Mucosa of descending colon (tissue), 3 donors: ENCODE results near the gene PEPD. TPM values are rescaled to one million over a fixed set of nuclear protein-coding genes. Genes with fewer than 3 reads are reported as not detected.

Experiments
- ATAC-seq: fragments of 200-7000 bp; cut with Tn5 transposase; one replicate; pipeline ENCODE4 v1.9.1; 2020; ENCODE audit warnings: mild to moderate bottlenecking, moderate library complexity
- DNase-seq, 3 donors: peaks; one replicate each; pipeline ENCODE4 v3.0.0-alpha.2; 2020
- H3K36me3 ChIP-seq: fragments of 200-600 bp; one replicate; pipeline ENCODE4 v1.8.0; 2021; ENCODE audit warnings: low read depth, mild to moderate bottlenecking
- H3K4me1 ChIP-seq: fragments of 200-600 bp; one replicate; pipeline ENCODE4 v1.8.0; 2021; ENCODE audit warnings: low read depth, mild to moderate bottlenecking
- H3K4me3 ChIP-seq: fragments of 200-600 bp; one replicate; pipeline ENCODE4 v1.8.0; 2021; ENCODE audit warnings: mild to moderate bottlenecking
- H3K9me3 ChIP-seq: fragments of 200-600 bp; one replicate; pipeline ENCODE4 v1.8.0; 2021; ENCODE audit warnings: mild to moderate bottlenecking
- CTCF ChIP-seq: fragments of 200-600 bp; IDR thresholded peaks from one replicate; pipeline ENCODE4 v1.8.0; 2022; ENCODE audit warnings: antibody characterized with exemption, mild to moderate bottlenecking
- intact Hi-C, 2 donors: fragments of 100-400 bp; cut with DNase I in 1 of 2; cut with micrococcal nuclease in 1 of 2; formaldehyde crosslinking; loops; one replicate each; pipeline versions ENCODE4 v1.11.0 to v1.11.1; 2022; cut with DNase I, micrococcal nuclease
- total RNA-seq, 3 donors: library from RNA; stranded (reverse); fragmentation: NEBNext Ultra II Directional in 2 of 3; extraction: Animal tissue kit (Norgen Biotek cat#: 25700) in 2 of 3; gene quantifications; one replicate each; pipeline versions ENCODE4 v1.2.1 to v1.2.4, GENCODE V29; 2021 to 2023
- donor health status: DM: no; HTN: no; CAD: no; lungs with moderate emphysema.
- donor health status: DM: no; HTN: no; CAD: no.
- donor health status: DM: no; HTN: yes; CAD: no.

PEPD gene
- total RNA-seq, 3 donors from 2014 or later, result 40.4 to 91.5 (median 79.1) TPM

DNA sequence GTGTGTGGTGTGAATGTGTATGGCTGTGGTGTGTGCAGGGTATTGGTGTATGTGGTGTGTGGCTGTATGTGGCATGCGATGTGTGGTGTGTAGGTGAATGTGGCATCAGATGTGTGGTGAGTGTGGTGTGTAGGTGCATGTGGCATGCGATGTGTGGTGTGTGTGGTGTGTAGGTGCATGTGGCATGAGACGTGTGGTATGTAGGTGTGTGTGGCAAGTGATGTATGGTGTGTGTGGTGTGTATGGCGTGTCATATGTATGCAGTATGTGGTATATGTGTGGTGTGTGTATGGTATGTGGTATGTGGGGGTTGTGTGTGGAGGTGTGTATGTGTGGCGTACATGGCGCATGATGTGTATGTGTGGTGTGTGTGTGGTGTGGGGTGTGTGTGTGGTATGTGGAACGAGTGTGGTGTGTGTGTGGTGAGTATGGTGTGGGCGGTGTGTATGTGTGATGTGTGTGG lies 63.4 kb downstream of the PEPD start:
- TF ChIP-seq CTCF, result no peak
- DNase-seq, result no peak
- no peaks in the 10 kb centered on the region for H3K36me3 ChIP-seq
- H3K4me1 ChIP-seq, result no peaks in the 10 kb centered on the region
- intact Hi-C loops, result no loop called here
- H3K4me3 ChIP-seq, result no peak overlapping the region
- ATAC-seq, result no peak
- no peaks in the 10 kb centered on the region for H3K9me3 ChIP-seq

GRCh38 chr19:33456845-33457220 lies 64.8 kb downstream of the PEPD start:
- H3K36me3 ChIP-seq, result no peaks in the 10 kb centered on the region
- no peak overlapping the region for H3K4me3 ChIP-seq
- no peak for TF ChIP-seq CTCF
- no peaks in the 10 kb centered on the region for H3K9me3 ChIP-seq
- H3K4me1 ChIP-seq, result no peaks in the 10 kb centered on the region
- no peak for ATAC-seq
- intact Hi-C loops, result no loop called here
- DNase-seq, result no peak

- ATAC-seq, result no peak
- peak in 1 of 3 donors; percentile 22 for DNase-seq
- no peaks in the 10 kb centered on the region for H3K4me1 ChIP-seq
- intact Hi-C loops, result no loop called here
- no peaks in the 10 kb centered on the region for H3K36me3 ChIP-seq
- H3K4me3 ChIP-seq, result no peak overlapping the region
- TF ChIP-seq CTCF, result no peak
- no peaks in the 10 kb centered on the region for H3K9me3 ChIP-seq
These were observed 65.3 kb downstream of the PEPD start for GRCh38 chr19:33456076-33456844.

GRCh38 chr19:33453265-33453664 lies 68.3 kb downstream of the PEPD start:
- Histone ChIP-seq H3K4me3 (no peak overlapping the region), H3K9me3 (no peaks in the 10 kb centered on the region), H3K4me1 (no peaks in the 10 kb centered on the region), H3K36me3 (no peaks in the 10 kb centered on the region)
- DNase-seq (no peak), ATAC-seq (no peak)
- no peak for TF ChIP-seq CTCF
- intact Hi-C loops, result no loop called here

DNA sequence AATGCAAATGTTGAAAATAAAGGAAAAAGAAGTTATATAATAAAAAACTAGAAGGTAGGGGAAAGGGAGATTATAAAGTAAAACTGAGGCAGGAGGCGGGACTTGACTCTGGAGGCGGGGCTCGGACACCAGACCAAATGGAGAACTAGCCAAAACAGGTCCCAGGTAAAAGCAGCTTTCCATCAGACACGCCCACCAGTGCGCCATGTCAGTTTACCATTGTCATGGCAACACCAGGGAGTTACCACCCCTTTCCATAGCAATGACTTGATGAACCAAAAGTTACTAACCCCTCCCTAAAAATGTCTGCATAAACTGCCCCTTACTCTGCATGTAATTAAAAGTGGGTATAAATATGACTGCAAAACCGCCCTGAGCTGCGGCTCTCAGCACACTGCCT lies 70.9 kb downstream of the PEPD start:
- no peak for ATAC-seq
- Histone ChIP-seq H3K4me1 (no peaks in the 10 kb centered on the region), H3K9me3 (no peaks in the 10 kb centered on the region), H3K4me3 (no peak overlapping the region), H3K36me3 (no peaks in the 10 kb centered on the region)
- no peak for TF ChIP-seq CTCF
- no peak for DNase-seq
- intact Hi-C loops, result no loop called here
